Muscle of back (tissue), 11 donors: ENCODE data around the gene PADI1. TPM values are rescaled to one million over a fixed set of nuclear protein-coding genes. Genes with fewer than 3 reads are reported as not detected.

Experiments
- DNase-seq, 3 donors: peaks; one replicate each; pipeline versions ENCODE4 v3.0.0 to v3.0.0-alpha.2; 2013
- polyA plus RNA-seq, 10 donors: library from polyadenylated mRNA; unstranded; fragments of 120-200 nt; gene quantifications; one replicate each; pipeline ENCODE4 v1.2.1, GENCODE V29; 2013; ENCODE audit not compliant: insufficient read length in 10 of 10

Gene PADI1
- polyA plus RNA-seq, 10 donors: 0.15 to 0.97 (median 0.34) TPM

DNA sequence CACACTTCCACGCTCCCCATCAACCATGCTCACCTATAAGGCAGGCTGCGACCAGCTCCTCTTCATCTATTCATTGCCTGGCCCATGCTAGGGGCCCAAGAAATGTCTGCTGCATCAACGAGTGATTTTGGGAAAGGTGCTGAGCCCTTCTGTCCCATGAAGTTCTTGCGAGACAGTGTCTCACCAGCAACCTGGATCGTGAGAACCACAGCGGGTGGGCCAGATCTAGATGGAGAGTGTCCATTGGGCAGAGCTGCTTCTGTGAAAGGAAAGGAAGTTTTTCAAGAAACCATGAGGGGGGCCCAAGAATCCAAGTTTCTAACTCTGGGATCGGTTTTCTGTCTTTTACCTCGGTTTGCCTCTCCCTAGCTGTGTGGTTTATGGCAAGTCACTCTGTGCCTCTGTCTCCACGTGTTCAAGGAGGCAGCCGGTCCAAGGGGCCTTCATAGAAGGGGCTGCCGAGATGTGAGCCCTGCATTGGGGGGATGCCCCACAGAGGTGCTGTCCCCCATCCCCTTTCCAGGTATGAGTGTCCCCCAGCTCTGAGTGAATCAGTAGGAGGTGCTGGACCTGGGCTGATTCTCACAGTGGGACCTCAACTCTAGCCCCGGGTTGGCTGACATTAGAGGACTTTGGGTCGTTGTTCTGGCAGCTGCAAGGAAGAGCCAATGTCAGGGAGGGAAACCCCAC, 8.3 kb upstream of the PADI1 start:
- no peak for DNase-seq

DNA sequence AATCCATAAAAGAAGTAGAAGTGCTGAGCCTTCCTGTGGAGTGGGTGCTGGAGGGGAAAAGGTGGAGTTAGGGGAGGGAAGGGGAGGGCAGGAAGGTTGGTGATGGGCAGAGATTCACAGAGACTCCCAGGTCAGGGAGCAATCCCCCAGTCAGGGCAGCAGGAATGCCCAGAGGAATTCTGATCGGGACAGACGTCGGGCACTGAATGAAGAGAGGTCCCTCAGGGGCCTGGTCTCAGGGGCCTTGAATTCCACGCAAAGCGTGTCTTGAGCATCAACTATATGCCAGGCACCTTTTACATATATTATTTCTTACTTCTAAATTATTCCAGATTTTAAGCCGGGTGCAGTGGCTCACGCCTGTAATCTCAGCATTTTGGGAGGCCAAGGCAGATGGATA, 7.2 kb upstream of the PADI1 start:
- no peak for DNase-seq

DNA sequence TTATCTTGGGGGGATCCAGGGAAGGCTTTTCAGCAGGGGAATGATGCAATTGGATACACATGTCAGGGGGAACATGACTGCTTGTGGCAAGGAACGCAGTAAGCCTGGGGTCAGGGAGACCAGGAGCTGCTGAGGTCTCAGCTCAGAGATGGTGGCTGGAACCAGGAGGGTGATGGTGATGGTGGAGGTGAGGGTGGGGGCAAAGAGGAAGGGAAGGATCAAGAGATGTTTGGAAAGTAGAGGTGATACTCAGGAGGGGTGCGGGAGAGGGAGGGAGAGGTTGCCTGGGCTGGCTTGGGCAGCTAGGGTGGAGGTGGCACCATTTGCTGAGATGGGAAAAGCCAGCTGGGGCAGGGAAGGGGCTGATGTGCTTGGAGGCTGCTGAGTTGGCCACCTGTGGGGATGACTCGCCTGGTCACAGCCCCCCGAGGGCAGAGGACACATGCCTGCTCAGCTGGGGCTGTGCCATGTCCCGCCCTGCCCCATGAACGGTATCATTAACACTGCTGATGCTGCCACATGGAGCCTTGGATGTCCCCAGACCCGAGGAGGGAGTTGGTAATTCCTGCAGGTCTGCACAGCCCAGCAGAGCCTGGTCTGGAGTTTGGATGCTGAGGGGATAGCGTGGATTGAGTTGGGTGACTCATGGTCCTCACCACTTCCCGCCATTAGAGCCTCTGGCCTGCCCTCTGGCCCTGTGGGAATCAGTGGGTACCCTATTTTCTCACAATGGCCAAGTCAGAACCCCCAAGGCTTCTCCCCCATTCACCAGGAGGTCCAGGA, 6.3 kb upstream of the PADI1 start:
- DNase-seq: no peak

DNA sequence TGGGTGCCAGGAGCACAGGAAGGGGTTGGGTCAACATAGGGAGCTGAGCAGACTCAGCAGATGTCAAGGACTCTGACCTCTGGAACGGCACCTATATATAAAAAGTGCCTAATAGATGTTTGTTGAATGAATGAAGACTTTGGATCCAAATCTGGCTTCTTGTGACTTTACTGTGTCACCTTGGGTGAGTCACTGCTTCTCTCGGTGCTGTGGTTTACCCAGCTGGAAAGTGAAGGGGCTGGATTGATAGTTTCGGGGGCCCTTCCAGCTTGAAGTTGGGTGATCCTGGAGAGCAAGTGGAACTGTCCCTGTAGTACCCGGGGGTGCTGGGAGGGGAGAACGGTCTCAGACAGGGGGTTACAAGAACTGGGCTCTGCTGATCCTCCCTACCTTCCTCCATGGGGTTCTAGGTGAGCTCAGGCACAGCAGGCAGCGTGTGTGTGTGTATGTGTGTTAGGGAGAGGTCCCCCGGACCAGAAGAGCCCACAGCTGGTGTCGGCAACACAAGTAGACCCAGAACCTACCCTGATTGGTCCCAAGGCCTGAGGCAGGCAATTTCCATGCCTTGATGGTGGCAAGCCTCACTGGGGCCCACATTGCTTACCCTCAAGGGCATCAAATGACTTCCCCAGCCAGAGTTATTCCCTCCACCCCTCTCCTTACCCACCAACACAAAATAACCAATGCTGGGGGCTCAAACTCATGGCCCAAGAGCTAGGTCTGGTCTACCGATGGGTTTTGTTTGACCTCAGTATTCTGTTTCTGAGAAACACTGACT, 5.5 kb upstream of the PADI1 start:
- DNase-seq: no peak

DNA sequence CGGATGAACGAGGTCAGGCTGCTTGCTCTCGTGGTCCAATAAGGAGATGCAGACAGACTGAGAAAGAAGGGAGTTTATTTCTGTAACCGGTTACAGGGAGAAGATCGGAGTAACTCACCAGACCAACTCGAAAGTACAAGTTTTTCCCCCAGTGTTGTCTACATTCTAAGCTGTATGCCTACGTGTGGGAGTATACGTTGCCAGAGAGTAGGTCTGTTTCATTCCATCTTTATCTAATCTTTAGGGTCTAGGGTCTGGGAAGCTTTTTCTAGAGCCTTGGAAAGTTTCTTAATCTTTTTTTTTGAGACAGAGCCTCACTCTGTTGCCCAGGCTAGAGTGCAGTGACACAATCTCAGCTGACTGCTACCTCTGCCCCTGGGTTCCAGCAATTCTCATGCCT, 4.7 kb upstream of the PADI1 start:
- DNase-seq: no peak

DNA sequence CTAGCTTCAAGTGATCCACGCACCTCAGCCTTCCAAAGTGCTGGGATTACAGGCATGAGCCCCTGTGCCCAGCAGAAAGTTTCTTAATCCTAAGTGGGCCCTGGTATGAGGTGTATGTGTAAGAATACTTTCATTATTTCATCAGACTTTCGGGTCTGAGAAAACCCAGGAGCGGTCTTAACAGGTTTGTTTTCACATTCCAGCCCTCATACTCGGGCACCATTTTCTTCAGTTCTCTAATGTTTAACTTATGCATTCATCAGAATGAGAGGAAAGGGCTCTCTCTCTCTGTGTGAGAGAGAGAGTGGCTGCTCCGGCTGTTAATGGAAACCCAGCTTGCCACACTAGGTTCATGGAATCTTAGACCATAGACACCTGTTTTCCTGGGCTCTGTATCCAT, 4.2 kb upstream of the PADI1 start:
- no peak for DNase-seq

DNA sequence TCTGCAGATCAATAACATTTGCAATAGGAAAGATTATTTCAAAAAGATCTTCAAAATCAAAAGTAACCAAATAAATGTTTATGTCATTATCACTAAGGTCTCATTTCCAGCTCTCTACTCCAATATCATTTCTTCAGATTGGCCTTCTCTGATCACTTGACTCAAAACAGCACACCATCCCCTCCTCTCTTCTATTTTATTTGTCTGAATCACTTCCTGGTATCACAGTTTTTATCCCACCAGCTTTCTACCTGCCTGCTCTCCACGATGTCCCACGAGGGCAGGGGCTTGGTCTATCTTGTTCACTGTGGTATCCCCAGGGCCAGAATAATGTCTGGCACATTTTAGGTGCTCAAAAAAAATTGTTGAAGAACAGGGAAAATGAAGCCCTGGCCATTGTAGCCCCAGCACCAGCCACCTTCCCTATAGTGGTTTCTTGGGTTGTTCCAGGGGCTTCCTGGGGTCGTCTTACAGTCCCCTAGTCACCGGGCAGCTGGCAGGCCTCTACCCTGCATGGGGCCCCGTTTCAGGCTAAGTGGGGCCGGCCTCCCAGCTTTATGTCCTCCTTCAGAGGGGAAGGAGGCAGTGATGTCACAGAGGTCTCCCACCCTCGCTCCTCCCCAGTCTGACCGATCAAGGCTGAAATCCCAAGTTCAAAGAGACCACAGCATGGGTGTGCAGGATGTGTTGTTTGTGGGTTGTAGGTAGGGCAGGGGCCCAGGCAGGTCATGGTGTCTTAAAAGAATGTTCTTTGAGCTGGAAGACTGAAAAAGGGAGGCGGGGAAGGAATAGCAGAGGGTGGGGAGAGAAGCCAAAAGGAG, 3.5 kb upstream of the PADI1 start:
- DNase-seq: no peak

DNA sequence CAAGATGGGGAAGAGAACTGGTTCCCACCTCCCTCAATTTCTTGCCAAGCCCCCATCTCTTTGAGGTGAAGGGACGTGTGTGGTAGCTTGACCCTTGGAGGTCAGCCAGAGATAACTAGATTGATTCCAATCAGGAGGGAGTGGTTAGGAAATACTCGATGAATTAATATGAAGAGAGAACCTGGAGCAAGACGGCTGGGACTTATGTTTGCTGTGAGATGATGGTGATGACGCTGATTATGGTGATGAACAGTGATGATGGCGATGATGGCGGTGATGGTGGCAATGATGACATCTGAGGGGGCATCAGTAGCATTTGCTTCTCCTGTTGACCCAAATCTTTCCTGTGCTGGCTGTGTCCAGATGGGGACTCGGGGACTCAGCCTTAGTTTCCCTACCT, 724 bp downstream of the PADI1 start:
- no peak for DNase-seq

DNA sequence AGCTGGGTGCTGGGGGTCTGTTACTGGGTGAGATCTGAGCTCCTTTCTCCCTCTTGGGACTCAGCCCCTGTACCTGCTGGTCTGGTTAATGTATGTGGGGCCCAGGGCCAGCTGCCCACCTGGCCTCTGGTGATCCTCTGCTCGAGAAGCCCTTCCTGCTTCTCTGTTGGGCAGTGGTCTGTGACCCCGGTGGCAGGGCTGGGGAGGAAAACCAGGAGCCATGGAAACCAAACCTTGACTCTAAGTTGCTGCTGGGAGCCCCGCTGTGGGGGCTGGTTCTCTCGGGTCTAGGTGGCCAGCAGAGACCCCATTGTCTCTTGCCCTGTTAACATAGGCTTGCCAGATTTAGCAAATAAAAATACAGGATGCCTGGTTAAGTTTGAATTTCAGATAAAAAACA, 1.3 kb downstream of the PADI1 start:
- DNase-seq: no peak

DNA sequence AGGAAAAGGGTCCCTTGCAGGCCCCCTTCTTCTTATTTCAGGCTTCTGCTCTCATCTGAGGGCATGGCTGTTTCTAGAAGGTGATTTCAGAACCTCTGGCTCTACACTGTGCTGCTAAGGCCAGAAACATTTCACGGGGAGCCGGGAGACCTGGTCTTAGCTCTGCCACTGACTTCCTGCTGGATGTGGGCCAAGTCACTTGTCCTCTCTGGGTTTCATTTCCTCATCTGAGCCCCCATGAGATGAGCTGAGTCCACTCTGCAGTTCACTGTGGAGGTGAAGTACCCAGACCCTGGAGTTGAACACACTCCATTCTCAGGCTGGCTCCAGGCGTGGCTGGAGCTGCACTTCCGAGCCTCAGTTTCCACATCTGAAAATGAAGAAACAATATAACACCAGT, 2.1 kb downstream of the PADI1 start:
- DNase-seq: peak in 2 of 3 donors; percentile 36 to 59

DNA sequence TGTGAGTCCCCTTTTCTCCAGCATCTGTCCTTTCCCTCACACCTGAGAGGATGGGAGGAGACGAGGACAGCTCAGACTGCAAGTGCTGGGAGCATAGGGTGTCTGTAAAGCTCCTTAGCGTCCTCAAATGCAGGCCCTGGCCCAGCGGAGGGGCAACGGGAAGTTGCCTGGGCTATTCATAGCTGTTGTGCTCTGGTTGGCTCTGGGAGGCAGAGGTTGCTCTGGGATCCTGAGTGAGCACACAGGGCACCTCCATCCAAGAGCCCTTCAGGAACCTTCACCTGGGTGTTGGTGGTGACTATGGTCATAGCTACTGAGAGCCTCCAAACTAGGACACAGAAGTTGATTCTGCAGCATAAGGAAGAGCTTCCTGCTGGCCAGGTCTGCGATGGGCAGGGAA, 2.6 kb downstream of the PADI1 start:
- DNase-seq: peak in 1 of 3 donors; percentile 13

DNA sequence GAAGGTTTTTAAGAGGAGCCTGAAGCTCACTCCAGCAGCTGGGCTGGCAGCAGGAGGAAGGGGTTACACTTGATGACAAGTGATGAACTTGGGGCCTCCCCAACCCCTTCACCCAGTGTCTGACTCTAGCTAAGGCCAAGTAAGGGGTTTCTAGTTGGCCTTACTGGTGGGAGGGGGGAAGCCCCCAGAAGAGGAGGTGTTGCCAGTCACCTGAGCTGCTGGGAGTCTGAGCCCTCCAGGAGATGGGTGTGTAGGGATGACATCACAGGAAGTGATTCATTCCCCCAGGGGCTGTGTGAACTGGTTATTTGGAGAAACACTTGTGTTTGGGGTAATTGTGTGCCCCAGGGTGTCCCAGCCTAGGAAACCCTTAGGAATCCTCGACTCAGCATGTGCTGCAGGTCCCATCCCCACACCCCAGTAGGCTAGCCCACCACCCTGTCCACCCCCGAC, 3.1 kb downstream of the PADI1 start:
- peak in 2 of 3 donors; percentile 12 to 35 for DNase-seq

DNA sequence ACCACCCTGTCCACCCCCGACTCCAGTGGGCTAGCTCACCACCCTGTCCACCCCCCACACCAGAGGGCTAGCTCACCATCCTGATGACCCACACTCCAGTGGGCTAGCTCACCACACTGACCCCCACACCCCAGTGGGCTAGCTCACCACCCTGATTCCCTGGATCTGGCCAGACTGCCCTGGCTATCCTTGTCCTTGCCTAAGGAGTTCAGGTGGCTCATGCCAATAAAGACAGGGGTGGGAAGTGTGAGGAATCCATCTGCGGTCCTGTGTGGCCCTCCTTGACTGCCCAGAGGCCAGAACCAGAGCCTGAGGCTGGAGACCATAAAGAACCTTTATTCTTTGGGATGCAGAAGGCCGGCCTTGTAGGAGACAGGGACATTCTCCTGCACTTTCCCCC, 3.6 kb downstream of the PADI1 start:
- DNase-seq: no peak

DNA sequence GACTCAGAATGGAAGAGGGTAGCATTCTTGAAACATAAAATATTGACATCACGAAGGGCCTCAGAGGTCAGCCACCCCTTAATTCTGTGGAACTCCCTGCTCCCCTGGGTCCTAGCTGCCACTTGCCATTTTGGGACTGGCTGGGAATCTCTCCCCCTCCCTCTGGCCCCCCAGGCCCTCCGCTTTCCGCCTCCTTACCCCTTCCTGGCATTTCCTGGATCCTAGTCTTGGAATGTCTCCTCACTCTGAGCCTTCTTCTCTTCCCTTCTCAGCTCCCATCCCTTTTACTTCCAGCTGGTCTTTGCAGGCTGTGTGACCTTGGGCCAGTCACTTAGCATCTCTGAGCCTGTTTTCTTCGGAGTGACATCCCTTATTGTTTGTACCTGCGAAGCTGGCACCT, 4.5 kb downstream of the PADI1 start:
- DNase-seq: no peak

DNA sequence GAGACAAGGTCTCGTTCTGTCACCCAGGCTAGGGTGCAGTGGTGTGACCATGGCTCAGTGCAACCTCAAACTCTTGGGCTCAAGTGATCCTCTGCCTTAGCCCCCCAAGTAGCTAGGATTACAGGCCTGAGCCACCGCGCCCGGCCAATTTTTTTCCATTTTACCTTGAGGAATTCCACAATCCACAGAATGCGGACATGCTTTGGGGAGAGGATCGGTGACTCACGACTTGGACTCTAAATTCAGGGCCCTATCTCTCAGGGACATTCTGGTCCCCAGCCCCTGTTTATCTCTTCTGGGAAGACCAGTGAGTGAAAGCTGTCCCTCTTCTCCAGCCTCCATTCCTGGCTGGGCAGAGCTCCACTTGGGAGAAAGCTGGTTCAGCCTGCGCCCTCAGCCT, 5.2 kb downstream of the PADI1 start:
- DNase-seq: no peak

DNA sequence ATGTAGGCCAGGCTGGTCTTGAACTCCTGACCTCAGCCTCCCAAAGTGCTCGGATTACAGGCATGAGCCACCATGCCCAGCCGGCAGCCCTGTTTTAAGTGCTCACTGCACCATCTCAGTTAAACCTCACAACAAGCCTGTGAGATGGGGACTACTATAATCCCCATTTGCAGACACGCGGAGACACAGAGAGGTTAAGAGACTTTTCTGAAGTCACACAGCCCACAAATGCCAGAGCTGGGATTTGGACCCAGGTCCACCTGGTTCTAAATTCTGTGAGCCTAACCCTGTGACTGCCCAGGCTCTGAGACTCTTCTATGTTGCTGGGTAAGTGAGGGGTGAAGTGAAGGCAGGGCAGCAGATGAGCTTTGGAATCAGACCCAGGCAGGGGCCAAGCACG, 6.4 kb downstream of the PADI1 start:
- DNase-seq: no peak

DNA sequence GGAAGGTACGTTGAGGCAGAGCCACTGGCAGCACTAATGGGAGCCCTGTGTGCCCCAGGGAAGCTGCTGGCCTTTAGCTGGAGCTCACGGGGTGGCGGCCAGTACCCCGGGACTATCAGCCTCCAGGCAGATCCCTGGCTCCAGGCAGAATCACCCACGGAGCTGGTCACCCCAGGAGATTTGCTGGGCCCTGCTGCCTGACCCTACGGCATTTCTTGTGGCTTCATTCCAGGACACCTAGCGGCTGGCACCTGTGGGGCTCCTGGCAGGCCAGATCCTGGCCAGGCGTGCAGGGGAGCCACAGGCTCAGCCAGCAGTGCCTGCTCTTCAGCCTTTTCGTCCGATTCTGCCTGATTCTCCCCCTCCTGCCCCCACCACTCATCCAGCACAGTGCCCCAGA, 7.1 kb downstream of the PADI1 start:
- no peak for DNase-seq

DNA sequence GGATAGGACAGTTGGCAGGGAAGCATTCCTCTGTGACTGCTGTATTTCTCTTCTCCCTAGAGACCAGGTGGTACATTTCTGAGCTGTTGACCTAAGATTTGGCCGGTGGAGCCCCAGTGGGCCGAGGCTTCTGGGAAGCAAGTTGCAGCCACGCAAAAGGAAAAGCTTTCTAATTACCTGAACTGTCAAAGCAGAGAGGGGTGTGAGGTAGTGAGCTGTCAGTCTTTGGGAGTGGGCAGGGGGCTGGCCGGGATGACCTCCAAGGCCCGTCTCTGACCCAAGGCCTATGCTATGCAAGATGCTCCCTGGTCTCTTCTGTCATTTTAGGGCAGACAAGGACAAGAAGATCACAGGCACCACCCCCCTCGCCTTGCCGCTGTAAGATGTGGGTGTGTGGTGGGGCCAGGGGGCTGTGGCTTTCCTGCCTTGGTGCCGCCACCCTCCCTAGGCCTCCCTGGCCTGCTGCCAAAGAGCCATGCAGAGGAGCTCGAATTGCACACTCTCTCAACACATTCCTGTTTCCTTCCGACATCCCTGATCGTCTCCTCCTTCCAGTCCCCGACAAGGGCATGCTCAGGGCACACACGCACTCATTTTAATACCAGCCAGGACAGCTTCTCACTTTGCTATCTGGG, 7.7 kb downstream of the PADI1 start:
- DNase-seq: peak; percentile 52 to 77 (median 72)

DNA sequence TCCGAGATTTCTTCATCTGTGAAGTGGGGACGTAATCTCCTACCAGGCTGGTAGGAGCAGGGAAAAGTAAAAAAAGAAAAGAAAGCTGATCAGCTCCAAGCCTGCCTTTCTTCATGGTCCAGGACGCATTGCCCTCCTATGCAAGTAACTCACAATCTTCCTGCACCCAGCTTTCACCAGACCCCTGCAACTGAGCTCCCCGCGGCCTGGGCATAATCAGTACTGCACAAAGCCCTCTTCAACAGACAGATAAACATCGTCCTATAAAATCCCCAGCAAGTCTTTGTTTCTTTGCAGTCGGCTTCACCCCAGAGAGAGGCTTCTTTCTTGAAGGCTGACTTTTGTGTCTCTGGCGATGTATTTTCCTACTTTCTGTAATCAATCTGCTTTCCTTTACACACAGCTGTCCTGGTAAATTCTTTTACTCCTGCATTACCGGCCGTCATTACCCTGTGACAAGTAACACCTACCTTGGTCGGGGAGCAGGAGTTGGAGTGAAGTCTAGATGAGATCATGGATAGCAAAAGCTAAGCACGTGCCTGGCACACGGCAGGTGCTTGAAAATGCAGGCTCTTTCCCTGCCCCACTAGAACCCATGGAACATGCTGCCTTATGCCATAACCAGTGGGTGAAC, 8.3 kb downstream of the PADI1 start:
- DNase-seq: peak in 1 of 3 donors; percentile 8

DNA sequence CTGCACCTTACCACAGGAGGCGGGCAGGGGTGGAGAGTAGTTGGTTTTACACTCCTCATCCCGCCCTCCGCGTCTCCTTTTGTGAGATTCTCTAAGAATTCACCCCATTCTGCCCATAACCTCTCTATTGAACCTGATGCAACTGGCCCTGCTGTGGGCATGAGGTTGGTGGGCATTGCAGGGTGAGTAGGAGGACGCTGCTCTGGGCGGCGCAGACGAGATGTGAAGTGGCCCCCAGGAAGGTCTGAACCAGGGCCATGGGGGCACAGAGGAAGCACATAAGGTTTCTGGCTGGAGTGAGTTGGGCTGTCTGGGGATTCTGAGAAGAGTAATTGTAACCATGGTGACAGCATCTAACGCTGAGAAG, 8.8 kb downstream of the PADI1 start:
- DNase-seq: no peak
